Iris pigment epithelial cell (primary cell): ENCODE results near the gene ERAS.
A peak's percentile ranks its signal among the peaks of the same experiment; 100 is the strongest.
"Not testable (repeated sequence)": the region's sequence is repeated elsewhere in the genome, so short reads cannot be mapped to it uniquely, and the experiment has no call there.

ENCODE experiments used
- DNase-seq: peaks from one replicate; pipeline ENCODE4 v3.0.0-alpha.2; 2011; ENCODE audit warnings: low read depth

The ERAS gene

GRCh38 chrX:48831136-48831908 is 5.0 kb downstream of the ERAS start:
- DNase-seq = no peak

DNA sequence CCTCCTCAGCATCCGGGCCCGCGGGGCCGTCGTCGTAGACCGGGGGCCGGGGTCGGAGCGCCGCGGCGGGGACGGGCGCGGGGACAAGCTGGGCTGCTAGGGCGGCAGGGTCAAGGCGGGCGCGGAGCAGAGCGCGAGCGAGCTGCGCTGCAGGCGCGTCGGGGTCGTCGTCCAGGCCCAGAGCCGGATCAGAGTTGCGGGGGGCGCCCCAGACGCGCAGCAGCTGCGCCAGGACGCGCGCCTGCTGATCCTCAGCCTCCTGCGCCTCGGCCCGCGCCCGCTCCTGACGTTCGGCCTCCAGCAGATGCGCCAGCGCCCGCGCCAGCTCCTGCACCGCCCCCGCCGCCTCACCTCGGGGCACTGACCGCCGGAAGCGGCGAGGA is 5.6 kb downstream of the ERAS start:
- no peak for DNase-seq

DNA sequence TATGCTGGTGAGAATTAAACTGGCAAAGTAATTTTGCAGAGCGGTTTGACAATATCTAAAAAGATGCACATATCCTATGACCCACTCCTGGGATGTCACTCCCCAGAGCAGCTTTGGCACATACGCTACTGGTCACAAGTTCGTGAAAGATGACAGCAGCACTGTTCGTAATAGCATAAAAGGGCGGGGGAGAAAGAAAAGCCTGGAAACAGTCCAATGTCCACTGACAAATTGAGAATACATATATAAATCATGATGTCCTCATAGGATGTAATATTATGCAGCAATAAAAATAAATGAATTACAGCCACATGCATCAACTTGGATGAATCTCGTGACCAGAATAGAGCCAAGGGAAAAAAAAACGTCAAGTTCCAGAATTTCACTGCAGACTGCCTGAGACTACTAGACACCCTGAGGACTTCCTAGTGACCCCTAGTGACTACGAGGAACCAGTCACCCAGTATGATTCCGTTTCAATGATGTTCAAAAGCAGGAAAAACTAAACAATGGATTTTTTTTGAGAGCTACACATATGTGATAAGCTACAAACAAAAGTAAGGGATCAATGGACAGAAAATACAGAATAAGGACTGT is 7.3 kb downstream of the ERAS start:
- no peak for DNase-seq

DNA sequence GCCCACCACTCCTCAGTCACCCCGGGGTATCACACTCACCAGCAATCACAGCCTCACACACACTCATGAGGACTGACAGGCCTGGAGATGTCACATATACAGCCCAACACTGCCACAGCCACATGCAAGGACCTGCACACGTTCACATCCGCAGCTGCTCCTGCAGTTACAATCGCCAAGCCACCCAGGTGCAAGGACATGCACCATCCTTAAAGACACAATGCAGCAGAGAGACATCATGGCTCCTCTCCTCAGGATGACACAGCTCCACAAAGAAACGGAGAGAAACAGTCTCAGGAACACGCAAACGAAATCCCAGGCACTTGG is 8.0 kb downstream of the ERAS start:
- no peak for DNase-seq

DNA sequence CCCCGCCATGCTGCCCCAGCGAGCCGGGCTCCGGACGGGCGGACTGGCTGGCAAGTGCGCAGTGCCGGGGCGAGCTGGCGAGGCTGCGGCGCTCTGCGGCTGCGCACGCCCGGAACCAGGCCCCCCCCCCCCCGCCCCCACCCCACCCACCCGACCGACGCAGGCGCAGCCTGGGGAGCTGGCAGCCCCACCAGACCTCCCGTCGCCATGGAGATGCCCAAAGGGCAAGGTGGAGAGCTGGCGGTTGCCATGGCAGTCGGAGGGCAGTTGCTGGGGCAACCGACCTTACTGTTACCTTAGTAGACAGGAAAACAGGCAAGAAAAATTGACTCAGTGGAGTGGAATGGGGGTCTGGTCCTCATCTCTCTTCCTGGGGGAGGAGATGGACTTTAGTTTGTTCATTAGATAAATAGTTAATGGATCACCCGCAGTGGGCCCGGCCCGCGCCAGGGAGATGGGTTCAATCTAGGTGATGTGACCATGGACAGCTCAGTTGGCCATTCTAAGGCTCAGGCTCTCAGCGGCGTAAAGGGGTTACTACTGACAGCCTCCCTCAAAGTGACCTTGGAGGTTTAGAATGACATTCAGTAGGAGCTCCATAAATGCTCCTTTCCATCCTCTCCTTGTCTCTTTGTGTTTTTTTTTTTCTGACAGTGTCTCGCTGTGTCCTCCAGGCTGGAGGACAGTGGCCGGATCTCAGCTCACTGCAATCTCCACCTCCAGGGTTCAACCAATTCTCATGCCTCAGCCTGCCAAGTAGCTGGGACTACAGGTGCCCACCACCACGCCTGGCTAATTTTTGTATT is 9.4 kb downstream of the ERAS start, which contains the start of gene PCSK1N:
TSS of gene PCSK1N (minus strand) at position 87 of the 806 bp plus-strand sequence. CDS start at position 9, 78 bp downstream.
- DNase-seq = no peak

- DNase-seq = no peak
Measured at GRCh38 chrX:48839686-48840085, 13.4 kb downstream of the ERAS start.

GRCh38 chrX:48848847-48849246 is 22.5 kb downstream of the ERAS start:
- no peak for DNase-seq

DNA sequence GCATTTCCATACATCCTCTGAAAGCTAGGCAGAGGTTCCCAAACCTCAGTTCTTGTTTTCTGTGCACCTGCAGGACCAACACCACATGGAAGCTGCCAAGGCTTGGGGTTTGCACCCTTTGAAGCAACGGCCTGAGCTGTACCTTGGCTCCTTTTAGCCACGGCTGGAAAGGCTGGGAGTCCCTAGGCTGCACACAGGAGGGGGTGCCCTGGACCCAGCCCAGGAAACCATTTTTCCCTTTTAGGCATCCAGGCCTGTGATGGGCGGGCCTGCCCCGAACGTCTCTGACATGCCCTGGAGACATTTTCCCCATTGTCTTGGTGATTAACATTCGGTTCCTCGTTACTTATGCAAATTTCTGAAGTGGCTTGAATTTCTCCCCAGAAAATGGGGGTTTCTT is 26.5 kb downstream of the ERAS start:
- no peak for DNase-seq

DNA sequence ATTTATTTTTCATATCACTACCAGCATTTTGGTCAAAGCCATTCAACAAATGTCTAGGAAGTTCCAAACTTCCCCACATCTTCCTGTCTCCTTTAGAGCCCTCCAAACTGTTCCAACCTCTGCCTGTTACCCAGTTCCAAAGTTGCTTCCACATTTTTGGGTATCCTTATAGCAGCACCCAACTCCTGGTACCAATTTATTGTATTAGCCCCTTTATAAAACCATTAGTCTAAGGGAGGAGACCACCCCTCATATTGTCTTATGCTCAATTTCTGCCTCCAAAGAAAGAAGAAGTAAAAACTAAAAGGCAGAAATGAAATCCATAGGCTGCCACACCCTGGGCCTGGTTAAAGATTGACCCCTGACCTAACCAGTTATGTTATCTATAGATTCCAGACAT is 27.2 kb downstream of the ERAS start:
- DNase-seq = not testable (repeated sequence)

DNA sequence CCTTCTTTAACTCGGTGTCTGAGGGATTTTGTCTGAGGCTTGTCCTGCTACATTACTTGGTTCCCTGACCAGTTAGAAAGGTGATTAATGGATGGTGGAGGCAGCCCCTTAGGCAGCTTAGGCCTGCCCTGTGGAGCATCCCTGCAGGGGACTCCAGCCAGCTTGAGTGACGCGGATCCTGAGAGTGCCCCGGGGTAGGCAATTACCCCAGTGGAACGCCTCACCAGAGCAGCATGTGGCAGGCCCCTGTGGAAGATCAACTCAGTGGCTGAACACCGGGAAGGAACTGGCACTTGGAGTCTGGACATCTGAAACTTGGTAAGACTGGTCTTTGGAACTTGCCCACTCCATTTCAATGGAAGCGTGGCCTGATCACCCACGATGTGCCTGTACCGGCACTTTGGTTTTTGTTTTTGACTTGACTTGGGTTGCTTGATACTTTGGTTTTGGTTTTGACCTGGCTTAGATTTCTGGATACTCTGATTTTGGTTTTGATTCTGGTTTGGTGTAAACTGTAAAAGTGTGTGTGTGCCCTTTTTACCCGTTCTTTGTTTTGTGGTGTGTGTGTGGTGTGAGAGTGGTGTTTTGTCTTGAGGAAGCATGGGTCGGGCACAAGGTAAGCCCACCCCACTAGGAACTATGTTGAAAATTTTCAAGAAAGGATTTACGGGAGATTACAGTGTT is 27.9 kb downstream of the ERAS start:
- not testable (repeated sequence) for DNase-seq

DNA sequence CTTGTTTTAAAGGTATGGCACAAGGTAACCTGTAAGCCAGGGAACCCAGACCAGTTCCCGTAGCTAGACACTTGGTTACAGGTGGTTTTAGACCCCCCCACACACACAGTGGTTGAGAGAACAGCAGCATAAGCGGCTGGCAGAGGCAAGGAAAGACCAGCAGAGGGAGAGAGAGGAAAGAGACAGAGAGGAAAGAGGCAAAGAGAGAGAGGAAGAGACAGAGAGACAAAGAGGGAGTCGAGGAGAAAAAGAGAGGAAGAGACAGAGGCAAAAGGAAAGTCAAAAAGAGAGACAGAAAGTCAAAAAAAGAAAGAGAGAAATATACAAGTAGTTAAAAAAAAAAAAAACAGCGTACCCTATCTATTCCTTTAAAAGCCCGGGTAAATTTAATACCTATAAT is 28.6 kb downstream of the ERAS start:
- DNase-seq = peak; percentile 15

DNA sequence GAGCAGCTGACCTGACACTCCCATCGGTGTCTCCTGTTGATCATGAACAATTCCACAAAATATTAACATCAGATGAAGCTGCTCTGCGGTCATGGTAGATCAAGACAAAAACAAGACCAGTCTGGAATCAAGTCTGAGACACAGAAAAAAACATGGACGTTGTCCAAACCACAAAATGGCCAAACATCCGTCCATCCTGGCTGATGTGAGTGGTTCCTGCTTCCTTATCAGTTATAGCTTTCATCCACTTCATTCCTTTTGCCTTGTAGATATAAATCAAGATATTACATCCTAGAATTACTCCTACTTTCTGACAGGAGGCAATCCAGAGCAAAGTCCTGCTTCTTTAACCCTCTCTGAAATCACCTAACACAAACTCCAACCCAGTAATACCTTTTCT is 37.9 kb downstream of the ERAS start:
- peak; percentile 86 for DNase-seq

DNA sequence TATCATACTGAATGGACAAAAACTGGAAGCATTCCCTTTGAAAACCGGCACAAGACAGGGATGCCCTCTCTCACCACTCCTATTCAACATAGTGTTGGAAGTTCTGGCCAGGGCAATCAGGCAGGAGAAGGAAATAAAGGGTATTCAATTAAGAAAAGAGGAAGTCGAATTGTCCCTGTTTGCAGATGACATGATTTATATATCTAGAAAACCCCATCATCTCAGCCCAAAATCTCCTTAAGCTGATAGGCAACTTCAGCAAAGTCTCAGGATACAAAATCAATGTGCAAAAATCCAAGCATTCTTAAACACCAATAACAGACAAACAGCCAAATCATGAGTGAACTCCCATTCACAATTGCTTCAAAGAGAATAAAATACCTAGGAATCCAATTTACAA is 45.7 kb downstream of the ERAS start:
- not testable (repeated sequence) for DNase-seq

- DNase-seq = not testable (repeated sequence)
Measured at GRCh38 chrX:48876944-48877343, 50.6 kb downstream of the ERAS start.
